Measurements from ENCODE around the gene IFRD2. TPM values are rescaled to one million over a fixed set of nuclear protein-coding genes. Genes with fewer than 3 reads are reported as not detected.

Gene IFRD2
- total RNA-seq, 1 experiment from 2014 or later = 223 TPM

DNA sequence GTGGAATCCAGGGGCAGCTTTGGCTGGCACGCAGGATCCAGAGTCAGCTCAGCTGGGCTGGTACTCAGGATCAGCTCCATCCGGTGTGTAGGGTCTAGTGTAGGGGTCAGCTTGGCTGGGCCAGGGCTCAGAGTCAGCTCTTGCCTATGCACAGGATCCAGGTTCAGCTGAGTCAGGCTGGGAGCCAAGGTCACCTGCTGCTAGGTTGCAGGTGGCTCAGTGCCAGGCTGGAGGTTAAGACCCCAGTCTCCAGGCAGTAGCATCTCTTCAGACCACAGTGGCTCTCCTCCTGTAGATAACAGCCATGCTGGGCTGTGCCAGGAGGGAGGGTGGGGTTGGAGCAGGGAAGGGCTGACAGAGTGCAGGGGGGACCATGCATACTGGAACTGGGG is 5.2 kb upstream of the IFRD2 start:
- CTCF ChIA-PET = interaction anchor here (0.6 to 0.7 kb wide), 2 partner anchors 23 to 24 kb away, joined by 3 to 8 read pairs; no protein-coding TSS in a partner anchor

DNA sequence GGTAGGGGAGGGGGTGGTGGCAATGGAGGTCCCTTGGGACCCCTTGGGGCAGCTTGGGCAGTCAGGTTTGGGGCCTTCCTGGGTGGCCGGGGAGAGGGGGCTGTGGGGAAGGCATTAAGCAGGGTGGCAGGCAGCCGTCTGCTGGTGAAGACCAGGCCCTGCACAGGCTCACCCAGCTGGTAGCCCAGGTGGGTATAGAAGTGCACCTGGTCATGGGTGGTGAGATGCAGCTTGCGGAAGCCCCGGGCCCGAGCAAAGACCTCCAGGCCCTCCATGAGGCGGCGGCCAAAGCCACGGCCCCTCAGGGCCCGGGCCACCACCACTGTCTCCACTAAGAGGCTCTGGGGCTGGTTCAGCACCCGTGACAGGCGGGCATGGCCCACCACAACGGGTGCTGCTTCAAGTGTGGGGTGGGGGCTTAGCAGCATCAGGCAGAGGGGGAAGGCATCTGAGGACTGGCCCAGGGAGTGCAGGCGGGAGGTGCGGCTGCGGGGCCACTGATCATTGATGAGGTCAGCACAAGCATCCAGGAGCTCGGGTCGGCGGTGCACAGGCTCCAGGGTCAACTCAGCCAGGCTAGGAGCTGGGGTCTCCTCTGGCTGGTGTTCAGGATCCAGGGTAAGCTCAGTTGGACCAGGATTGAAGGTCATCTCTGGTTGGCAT is 4.6 kb upstream of the IFRD2 start:
- no peaks in the 10 kb centered on the region for H3K27me3 ChIP-seq (ENCODE audit: low read length)
- POLR2A ChIA-PET (ENCODE audit: unreplicated experiment) = no interaction called here

More for the DNA sequence above, 5.2 kb upstream of the IFRD2 start:
- Histone ChIP-seq H3K27ac (ENCODE audit: low read length) (no peak overlapping the region), H3K79me2 (ENCODE audit: low read length) (peaks cover 14% of the 10 kb centered on the region), H3K36me3 (ENCODE audit: low read depth, low read length) (no peaks in the 10 kb centered on the region), H3K9me3 (ENCODE audit: low read length) (no peaks in the 10 kb centered on the region), H3K9ac (ENCODE audit: low read length) (no peak overlapping the region), H3K4me2 (ENCODE audit: low read length) (no peak overlapping the region), H3K9me2 (replicated peaks; ENCODE audit: low read length) (no peaks in the 10 kb centered on the region), H3K4me3 (ENCODE audit: low read length) (no peak overlapping the region), H3K4me1 (ENCODE audit: insufficient read depth, low read length) (peaks cover 26% of the 10 kb centered on the region), H2AFZ (ENCODE audit: low read length) (no peak overlapping the region), H3F3A (ENCODE audit: low read length, unreplicated experiment) (no peaks in the 10 kb centered on the region), H4K20me1 (ENCODE audit: low read length) (no peaks in the 10 kb centered on the region), H3K27me3 (ENCODE audit: low read length) (no peaks in the 10 kb centered on the region)
- intact Hi-C loops (cut with micrococcal nuclease) = no loop called here
- no peak for ATAC-seq
- no peak for DNase-seq
- BruUV-seq (replicated peaks) = no TSS peak
- POLR2A ChIA-PET (ENCODE audit: unreplicated experiment) = no interaction called here
- TF ChIP-seq EZH2 (IDR thresholded peaks at IDR 0.05; ENCODE audit: low read length, unreplicated experiment) = no peak
- TF ChIP-seq, protein P1, sequence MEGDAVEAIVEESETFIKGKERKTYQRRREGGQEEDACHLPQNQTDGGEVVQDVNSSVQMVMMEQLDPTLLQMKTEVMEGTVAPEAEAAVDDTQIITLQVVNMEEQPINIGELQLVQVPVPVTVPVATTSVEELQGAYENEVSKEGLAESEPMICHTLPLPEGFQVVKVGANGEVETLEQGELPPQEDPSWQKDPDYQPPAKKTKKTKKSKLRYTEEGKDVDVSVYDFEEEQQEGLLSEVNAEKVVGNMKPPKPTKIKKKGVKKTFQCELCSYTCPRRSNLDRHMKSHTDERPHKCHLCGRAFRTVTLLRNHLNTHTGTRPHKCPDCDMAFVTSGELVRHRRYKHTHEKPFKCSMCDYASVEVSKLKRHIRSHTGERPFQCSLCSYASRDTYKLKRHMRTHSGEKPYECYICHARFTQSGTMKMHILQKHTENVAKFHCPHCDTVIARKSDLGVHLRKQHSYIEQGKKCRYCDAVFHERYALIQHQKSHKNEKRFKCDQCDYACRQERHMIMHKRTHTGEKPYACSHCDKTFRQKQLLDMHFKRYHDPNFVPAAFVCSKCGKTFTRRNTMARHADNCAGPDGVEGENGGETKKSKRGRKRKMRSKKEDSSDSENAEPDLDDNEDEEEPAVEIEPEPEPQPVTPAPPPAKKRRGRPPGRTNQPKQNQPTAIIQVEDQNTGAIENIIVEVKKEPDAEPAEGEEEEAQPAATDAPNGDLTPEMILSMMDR (conservative IDR thresholded peaks at IDR 0.05; ENCODE audit: low read depth, low read length) = no peak
- TF ChIP-seq EZH2phosphoT487 (IDR thresholded peaks at IDR 0.05; ENCODE audit: borderline replicate concordance, low read length) = no peak

More for the DNA sequence above, 4.6 kb upstream of the IFRD2 start:
- Histone ChIP-seq H3K9me3 (ENCODE audit: low read length) (no peaks in the 10 kb centered on the region), H2AFZ (ENCODE audit: low read length) (no peak overlapping the region), H3K4me1 (ENCODE audit: insufficient read depth, low read length) (peaks cover 26% of the 10 kb centered on the region), H3K79me2 (ENCODE audit: low read length) (peaks cover 18% of the 10 kb centered on the region), H3K9ac (ENCODE audit: low read length) (no peak overlapping the region), H3F3A (ENCODE audit: low read length, unreplicated experiment) (no peaks in the 10 kb centered on the region), H3K9me2 (replicated peaks; ENCODE audit: low read length) (no peaks in the 10 kb centered on the region), H3K36me3 (ENCODE audit: low read depth, low read length) (no peaks in the 10 kb centered on the region), H3K4me2 (ENCODE audit: low read length) (no peak overlapping the region), H3K27ac (ENCODE audit: low read length) (no peak overlapping the region), H4K20me1 (ENCODE audit: low read length) (no peaks in the 10 kb centered on the region), H3K4me3 (ENCODE audit: low read length) (no peak overlapping the region)
- intact Hi-C loops (cut with micrococcal nuclease) = no loop called here
- CTCF ChIA-PET = interaction anchor here (0.6 to 0.7 kb wide), 2 partner anchors 22 to 25 kb away, joined by 3 to 8 read pairs; no protein-coding TSS in a partner anchor
- no peak for TF ChIP-seq EZH2phosphoT487 (IDR thresholded peaks at IDR 0.05; ENCODE audit: borderline replicate concordance, low read length)
- TF ChIP-seq EZH2 (IDR thresholded peaks at IDR 0.05; ENCODE audit: low read length, unreplicated experiment) = no peak
- TF ChIP-seq, protein P1 (conservative IDR thresholded peaks at IDR 0.05; ENCODE audit: low read depth, low read length) = no peak
- ATAC-seq (no peak), DNase-seq (no peak)
- no TSS peak for BruUV-seq (replicated peaks)
